ENCODE measurements around the gene FERMT3.

FERMT3 gene

DNA sequence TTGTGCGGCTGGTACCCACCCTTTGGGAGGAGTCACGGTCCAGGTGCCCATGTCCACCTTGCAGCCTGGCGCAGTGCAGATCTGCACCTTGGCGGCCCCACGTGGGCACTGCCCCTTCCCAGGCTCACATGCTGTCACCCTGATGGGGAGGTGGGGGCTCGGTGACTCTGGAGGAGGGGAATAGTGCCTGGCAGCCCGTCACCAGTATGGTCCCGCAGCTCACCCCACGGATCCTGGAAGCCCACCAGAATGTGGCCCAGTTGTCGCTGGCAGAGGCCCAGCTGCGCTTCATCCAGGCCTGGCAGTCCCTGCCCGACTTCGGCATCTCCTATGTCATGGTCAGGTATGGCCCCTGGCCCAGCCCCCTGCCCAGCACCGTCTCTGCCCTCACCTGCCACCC is 14.3 kb downstream of the FERMT3 start:
- no peak for DNase-seq (ENCODE audit: low read depth)

DNA sequence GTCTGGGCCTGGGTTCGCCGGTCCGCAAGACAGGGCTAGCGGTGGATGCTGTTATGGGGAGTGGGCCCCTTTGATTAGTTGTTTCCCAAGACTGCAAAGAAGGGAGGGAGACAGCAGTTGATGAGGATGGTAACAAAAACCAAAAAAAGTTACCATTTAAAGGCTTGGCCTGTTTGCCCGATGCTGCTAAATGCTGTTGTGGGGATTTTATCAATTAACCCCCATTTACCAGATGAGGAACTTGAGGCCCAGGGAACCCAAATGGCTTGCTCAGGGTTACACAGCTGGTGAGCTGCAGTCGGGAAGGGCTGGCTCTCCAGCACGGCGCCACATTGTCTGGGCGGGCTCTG is 16.1 kb downstream of the FERMT3 start:
- no peak for DNase-seq (ENCODE audit: low read depth)

DNA sequence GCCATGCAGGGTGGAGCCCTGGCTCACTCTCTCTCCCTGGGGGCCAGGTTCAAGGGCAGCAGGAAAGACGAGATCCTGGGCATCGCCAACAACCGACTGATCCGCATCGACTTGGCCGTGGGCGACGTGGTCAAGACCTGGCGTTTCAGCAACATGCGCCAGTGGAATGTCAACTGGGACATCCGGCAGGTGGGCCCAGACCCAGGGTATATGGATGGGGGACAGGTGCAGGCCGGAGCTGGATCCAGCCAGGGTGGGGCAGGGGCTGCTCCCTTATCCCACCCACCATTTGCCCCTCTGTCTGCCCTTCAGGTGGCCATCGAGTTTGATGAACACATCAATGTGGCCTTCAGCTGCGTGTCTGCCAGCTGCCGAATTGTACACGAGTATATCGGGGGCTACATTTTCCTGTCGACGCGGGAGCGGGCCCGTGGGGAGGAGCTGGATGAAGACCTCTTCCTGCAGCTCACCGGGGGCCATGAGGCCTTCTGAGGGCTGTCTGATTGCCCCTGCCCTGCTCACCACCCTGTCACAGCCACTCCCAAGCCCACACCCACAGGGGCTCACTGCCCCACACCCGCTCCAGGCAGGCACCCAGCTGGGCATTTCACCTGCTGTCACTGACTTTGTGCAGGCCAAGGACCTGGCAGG is 16.6 kb downstream of the FERMT3 start:
- DNase-seq (ENCODE audit: low read depth): no peak

DNA sequence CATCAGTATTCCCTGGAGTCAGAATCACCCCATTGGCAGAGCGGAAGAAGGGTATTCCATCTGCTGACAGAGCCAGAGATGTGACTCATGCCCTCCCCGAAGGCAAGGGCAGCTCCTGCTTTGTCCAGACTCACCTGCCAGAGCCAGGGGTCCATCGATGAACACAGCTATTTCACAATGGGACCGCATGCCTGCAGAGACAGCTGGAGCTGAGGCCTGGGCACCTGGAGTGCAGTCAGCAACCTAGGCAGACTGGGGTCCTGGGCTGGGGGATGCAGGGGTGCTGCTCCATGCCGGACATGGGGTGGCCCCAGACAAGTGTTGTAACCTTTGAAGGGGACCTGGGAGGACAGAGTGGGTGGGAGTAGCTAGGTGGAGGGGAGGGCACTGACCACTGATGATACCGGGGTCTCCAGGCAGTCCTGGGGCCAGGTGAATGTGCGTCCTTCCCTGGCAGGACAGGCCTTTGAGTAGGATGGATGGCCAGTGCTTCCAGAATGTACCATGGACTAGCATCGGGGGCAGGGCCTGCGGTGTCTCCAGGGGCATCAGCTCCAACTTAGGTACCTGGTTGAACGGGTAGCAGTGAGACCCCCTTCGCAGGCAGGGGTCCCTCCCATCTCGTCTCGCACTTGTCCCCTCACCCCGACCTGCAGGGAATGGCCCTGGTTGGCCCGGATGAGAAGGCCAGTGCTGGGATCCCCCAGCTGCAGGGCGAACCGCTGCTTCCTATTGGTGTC is 17.8 kb downstream of the FERMT3 start:
- no peak for DNase-seq (ENCODE audit: low read depth)

DNA sequence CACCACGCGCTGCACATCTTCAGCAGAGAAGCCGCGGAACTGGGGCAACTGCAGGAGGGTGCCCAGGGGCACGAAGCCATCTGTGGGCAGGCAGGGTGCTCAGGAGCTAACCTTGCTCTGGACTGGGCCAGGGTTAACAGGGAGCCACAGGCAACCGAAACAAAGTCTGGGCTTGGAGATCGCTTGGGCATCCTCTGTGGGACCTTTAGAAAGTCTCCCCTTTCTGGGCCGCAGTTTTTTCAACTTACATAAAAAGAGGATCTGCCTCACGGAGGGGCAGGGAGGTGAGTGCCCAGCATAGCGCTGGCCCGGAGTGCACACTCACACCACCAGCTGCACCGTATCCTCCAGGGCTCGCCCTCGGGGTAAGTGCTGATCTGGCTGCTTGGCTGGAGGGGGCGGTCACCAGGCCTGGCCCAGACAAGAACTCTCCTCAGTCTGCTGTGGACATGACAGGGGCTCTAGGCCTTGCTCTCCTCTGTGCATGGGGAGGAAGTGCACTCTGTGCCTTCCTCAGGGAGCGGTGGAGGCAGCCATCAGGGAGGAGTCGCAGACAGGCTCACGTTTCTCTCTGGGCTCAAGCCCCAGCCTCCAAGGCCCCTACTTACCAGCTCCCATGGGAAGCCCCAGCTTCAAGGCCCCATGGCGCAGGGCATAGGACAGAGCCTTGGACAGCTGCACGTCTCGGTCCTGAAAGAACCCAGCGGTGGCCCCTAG is 18.5 kb downstream of the FERMT3 start:
- no peak for DNase-seq (ENCODE audit: low read depth)

DNA sequence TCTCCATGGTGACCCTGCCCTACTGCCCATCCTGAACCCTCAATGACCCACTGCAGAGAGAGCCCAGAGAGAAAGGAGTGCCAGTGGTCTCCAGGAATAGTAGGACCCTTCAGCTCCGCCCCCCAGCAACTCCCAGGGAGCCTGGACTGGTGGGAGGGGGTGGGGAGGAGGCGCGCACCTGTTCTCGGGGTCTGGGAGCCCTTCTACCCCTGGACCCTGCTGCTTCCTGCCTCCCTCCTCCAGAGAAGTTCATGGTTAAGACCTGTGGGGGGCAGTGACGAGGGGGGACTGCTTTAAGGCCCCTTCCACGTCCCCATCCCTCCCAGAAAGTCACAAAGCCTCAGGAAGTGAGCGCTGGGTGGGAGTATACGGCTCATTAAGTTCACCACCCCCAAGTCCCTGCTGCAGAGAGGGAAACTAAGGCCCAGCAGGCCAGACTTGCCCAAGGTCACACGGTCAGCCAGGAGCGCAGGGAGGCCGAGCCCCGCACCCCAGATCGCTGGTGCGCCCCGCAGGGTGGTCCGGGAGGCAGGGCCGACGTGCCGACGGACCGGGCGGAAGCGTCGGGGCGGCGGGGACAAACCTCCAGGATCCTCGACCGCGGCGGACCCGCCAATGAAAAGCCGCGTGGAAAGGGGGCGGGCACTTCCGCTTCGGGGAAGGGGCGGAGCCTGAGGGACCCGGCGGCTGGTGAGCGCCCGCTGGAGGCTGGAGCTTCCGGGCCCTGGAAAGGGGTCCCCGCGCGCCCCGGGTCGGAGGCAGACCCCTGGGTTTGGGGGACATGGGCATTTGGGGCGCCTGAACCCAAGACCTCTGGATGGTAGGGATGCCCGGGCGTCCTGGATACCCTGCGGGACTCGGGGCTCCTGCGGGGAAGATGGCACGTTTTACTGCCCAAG is 19.3 kb downstream of the FERMT3 start, which contains the start of the genes NUDT22 and TRPT1:
NUDT22 (plus strand) TSS at position 667 of the 899 bp plus-strand sequence. CDS start 379 bp downstream, outside the sequence.
TRPT1 (minus strand) TSS at position 579 of the 899 bp plus-strand sequence; CDS start at position 253, 326 bp downstream.
- peak; percentile 90 for DNase-seq (ENCODE audit: low read depth)

DNA sequence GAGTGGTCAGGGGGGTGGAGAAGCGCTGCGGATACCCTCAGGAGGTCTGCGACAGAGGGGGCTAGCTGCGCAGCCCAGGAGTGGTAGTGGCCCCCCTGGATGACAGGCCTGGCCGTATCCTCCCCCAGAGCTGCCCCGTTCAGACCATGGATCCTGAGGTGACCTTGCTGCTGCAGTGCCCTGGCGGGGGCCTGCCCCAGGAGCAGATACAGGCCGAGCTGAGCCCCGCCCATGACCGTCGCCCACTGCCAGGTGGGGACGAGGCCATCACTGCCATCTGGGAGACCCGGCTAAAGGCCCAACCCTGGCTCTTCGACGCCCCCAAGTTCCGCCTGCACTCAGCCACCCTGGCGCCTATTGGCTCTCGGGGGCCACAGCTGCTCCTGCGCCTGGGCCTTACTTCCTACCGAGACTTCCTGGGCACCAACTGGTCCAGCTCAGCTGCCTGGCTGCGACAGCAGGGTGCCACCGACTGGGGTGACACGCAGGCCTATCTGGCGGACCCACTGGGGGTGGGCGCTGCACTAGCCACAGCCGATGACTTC is 20.1 kb downstream of the FERMT3 start:
- peak; percentile 39 for DNase-seq (ENCODE audit: low read depth)

DNA sequence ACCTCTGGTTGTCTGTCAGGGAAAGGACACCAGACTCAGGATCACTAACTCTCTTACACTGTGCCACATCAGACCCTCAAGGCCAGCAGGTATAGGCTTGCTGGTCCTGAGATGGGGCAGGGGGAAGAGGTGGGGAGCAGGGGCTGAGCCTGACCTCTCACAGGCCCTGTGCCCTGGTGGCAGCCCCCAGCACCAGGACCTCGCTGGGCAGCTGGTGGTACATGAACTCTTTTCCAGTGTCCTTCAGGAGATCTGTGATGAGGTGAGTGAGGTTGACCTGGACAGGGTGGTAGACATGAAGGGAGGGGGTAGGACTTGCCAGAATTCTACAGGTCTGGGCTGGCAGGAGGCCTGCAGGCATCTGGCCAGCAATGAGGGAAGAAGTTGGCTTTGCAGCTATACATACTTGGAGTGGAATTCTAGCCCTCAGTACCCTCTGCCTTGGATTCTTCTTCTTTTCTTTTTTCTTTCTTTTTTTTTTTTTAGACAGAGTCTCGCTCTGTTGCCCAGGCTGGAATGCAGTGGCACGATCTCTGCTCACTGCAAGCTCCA is 21.0 kb downstream of the FERMT3 start:
- no peak for DNase-seq (ENCODE audit: low read depth)

DNA sequence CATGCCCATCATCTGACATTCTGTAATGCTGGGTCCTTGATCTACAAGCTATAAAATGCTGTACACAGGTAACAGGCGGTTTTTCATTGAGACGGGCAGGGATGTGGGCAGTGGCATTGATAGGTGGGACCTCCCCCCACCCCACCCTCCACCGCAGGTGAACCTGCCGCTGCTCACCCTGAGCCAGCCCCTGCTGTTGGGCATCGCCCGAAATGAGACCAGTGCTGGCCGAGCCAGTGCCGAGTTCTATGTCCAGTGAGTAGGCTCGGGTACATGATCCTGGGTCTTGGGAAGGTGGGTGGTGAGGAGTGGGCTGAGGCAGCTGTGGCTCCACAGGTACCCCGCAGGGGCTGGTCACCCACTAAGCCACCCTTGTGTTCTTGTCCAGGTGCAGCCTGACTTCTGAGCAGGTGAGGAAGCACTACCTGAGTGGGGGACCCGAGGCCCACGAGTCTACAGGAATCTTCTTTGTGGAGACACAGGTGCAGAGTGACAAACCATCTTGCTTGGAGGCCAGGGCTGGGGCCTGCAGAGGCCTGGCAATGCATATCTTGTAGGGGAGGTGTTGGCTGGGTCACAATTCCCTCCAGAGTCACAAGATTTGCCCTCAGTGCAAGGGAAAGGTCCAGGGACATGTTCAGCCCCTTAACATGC is 22.7 kb downstream of the FERMT3 start:
- DNase-seq (ENCODE audit: low read depth): no peak

DNA sequence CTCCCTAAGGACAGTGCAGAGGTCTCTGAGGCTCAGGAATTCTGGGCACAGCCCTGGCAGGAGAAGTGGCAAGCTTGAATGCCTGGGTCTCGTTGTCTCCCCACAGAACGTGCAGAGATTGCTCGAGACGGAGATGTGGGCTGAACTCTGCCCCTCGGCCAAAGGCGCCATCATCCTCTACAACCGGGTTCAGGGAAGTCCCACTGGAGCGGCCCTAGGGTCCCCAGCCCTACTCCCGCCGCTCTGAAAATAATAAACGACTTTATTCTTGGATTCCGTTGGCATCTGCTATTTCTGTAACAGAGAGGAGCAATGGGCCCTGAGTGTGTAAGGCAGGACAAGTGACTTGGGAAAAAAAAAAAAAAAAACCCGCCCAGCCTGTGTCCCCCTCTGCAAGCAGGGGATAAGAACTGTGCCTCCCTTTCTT is 23.2 kb downstream of the FERMT3 start:
- DNase-seq (ENCODE audit: low read depth): no peak

DNA sequence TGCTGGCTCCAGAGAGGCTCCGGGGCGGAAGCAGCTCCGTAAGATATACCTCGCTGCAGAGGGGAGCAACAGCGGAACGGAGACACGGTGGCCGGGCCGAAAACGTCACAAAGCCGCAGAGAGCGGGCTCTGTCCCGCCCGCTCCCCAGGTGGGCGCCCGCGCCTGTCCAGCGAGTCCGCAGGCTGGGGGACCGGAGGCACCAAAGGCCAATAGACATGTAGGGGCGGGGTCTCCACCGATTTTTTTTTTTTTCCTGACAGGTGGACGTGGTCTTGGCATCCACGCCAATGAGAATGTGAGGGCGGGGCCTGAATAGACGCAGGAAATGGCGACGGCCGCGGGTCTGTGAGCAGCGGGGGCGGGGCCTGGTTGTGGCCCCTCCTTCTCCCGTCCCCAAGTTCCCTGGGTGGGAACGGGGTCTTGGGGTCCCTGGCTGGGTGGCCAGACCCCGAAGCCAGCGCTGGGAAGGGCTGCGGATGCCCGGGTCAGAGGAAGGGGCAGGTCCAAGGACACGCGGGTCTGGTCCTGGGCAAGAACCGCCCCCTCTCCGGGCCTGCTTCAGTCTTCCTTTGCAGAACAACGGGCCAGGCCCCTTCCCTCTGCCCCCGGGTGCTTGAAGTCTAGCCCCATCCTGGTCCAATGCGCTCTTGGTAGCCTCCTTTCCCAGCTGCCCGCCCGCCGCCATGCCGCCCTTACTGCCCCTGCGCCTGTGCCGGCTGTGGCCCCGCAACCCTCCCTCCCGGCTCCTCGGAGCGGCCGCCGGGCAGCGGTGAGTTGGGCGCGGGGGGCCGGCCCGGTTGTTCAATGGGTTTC is 23.9 kb downstream of the FERMT3 start, which contains the start of gene DNAJC4:
DNAJC4 (plus strand) TSS at position 378 of the 814 bp plus-strand sequence; CDS start at position 685, 307 bp downstream.
- DNase-seq (ENCODE audit: low read depth): peak; percentile 75

DNA sequence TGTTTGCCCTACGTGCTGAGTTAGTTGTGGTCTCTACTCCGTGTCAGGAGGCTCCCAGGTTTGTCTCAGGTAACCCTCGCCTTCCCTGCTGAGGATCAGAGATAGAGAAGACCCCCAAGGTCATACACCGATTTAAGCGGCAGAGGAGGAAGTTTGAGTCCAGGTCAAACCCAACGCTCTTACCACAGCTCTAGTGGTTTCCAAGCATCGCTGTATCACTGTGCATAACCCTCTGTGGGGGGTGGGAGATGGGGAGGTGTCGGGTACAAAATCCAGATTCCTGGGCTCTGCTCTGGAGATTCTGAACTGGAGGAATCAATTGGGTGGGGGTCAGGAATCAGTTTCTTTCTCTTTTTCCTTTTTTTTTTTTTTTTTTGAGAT is 24.5 kb downstream of the FERMT3 start:
- DNase-seq (ENCODE audit: low read depth): no peak

DNA sequence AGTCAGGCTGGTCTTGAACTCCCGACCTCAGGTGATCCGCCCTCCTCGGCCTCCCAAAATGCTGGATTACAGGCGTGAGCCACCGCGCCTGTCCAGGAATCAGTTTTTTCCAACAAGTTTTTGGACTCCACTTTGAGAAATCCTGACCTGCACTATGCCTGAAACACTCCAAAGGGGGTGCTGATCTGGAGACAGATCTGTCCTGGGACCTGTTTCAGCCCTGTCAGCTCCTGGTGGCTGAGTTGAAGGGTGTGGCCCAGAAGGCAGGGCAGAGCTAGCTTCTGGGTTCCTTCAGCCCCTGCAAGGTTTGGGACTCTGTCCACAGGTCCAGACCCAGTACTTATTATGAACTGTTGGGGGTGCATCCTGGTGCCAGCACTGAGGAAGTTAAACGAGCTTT is 25.0 kb downstream of the FERMT3 start:
- DNase-seq (ENCODE audit: low read depth): no peak

DNA sequence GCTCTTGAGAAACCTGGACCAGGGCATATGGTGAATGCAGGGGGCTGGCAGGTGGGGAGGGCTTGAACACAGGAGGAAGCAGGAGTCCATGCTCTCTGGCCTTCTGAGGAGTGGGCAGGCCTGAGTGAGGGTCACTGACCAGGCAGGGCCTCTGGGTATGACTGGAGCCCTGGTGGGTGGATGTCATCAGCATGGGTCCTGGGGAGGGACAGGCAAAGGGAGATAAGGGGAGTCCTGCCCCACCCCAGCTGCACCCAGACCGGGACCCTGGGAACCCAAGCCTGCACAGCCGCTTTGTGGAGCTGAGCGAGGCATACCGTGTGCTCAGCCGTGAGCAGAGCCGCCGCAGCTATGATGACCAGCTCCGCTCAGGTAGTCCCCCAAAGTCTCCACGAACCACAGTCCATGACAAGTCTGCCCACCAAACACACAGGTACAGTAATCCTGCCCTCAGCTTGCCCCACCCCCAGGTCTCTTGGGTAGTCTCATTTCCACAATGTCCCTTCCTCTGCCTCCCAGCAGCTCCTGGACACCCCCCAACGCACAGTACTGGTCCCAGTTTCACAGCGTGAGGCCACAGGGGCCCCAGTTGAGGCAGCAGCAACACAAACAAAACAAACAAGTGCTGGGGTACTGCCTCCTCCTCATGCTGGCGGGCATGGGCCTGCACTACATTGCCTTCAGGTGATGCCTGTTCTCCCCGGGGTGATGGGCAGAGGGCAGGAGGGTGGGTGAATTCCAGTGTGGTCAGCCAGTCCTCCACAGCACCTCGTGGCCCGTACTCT is 25.9 kb downstream of the FERMT3 start:
- no peak for DNase-seq (ENCODE audit: low read depth)

DNA sequence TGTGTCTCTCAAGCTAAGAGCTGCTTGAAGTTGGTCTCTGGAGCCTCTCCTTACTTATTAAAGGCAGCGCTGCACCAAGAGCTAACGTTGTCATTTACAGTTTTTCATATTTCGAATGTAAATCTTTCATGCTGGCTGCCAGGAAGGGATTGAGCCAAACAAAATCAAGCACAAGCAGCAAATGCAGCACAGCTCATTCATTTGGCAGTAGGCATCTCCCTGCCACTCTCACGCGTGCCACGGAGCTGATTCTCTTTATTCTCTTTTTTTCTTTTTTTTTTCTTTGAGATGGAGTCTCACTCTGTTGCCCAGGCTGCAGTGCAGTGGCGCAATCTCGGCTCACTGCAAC is 26.4 kb downstream of the FERMT3 start:
- no peak for DNase-seq (ENCODE audit: low read depth)

DNA sequence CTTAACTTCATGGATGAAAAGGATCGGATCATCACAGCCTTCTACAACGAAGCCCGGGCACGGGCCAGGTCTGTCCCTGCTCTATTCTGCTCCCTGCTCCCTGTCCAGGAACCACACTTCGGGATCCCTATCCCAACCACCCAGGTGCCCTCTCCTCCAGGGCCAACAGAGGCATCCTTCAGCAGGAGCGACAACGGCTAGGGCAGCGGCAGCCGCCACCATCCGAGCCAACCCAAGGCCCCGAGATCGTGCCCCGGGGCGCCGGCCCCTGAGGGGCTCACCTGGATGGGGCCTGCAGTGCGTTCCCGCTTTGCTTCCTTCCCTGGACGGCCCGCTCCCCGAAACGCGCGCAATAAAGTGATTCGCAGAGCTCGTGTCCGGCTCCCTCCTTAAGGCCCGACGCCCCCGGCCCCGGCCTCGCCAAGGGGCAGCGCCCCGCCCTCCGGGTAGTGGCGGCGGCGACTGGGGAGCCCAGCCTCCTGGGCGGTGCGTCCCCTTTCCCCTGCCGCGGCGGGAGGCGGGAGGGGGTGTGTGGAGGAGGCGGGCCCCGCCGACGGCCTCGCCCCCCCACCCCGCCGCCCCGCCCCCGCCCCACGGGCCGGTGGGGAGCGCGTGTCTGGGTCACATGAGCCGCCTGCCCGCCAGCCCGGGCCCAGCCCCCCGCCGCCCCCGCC is 27.5 kb downstream of the FERMT3 start, which contains the start of gene VEGFB:
VEGFB (plus strand) TSS at position 672 of the 674 bp plus-strand sequence. CDS start 250 bp downstream, outside the sequence.
- peak; percentile 71 for DNase-seq (ENCODE audit: low read depth)

DNA sequence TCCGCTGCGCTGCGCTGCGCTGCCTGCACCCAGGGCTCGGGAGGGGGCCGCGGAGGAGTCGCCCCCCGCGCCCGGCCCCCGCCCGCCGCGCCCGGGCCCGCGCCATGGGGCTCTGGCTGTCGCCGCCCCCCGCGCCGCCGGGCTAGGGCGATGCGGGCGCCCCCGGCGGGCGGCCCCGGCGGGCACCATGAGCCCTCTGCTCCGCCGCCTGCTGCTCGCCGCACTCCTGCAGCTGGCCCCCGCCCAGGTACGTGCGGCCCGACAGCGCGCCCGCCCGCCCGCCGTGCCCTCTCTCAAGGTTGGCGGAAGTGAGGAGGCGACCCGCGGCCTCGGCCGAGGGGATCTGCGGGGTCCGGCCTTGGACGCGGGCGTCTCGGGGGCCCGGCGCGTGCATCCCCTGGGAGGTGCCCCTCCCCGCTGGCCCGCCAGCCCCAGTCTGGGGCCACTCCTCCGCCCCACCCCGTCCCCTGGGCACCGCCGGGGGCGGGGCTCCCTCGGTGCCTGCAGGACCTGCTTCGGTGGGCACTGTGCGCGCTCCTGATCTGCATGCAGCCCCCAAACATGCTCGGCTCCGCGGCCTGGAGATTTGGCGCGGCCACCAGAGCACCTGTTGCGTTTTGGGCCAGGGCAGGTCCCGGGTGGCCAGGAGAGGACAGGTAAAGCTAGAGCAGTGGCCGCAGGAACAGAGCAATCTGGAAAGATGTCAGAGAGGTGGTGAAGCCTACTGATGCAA is 28.3 kb downstream of the FERMT3 start:
- peak; percentile 43 for DNase-seq (ENCODE audit: low read depth)
